M059J (cell line): Measurements from ENCODE around the gene NCAM2. TPM values are rescaled to one million over a fixed set of nuclear protein-coding genes. Genes with fewer than 3 reads are reported as not detected.

Source experiments
- DNase-seq: peaks from one replicate; pipeline ENCODE4 v3.0.0-alpha.2; 2012; ENCODE audit warnings: low read depth
- total RNA-seq: library from RNA; depleted of rRNA; stranded (reverse); fragments of >200 nt; shearing (Covaris generic); gene quantifications from 2 replicates; pipeline ENCODE4 v1.2.3, GENCODE V29; 2014

NCAM2 gene
- total RNA-seq, 1 experiment from 2014 or later = 2.4 TPM

DNA sequence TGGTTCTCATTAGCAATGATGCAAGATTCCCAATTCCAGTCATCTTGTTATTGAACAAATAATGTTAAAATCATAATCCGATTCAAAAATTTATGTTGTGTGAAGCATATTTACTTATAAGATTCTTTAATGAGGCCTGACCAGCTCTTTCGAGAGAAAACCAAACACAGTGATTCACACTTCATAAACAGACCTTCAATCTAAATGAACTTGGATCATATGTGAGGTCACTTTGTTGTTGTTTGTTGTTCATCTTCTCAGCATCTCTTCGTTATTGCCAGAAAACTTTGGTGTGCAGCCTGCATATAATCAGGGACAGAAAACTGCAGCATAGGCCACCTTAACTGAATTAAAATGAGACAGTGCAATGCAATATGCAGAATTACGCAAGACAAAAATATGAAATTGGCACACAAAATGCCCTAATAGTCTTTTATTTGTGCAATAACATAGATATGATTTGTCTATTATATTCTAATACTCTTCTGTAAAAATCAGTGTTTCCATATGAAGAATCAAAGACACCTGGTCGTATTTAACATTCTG is 30.1 kb downstream of the NCAM2 start:
- DNase-seq = no peak

DNA sequence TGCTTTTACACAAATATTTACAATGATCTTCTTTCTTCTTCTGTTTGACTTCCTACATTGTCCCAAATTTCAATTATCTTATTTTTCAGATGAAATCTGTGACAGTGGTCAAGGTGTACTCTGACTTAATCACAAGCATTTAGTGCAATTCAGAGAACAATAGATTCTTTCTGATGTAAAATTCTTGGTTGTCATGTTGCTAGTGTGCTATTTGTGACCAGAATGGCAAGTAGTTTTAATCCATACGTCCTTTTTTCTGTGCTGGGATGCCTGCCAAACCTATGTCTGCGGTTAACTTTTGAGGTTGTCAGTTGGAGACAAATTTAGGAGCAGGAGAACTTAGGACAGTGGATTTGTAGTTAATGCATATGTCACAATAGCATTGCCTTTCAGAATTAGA is 31.0 kb downstream of the NCAM2 start:
- DNase-seq = no peak

DNA sequence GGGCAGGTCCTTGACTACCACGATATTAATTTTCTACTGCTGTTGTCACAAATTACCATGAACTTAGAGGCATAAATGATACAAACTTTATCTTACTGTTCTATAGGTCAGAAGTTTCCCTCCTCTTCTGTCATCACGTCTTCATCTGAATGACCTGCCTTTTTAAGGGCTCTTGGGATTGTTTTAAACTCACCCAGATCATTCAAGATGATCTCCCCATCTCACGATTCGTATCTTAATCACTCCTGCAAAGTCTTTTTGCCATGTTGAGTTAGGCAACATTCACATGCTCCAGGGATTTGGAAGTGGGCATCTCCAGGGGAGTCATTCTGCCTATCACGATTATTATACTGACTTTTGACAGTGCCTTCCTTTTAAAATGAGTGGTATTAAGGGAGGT is 32.1 kb downstream of the NCAM2 start:
- no peak for DNase-seq

DNA sequence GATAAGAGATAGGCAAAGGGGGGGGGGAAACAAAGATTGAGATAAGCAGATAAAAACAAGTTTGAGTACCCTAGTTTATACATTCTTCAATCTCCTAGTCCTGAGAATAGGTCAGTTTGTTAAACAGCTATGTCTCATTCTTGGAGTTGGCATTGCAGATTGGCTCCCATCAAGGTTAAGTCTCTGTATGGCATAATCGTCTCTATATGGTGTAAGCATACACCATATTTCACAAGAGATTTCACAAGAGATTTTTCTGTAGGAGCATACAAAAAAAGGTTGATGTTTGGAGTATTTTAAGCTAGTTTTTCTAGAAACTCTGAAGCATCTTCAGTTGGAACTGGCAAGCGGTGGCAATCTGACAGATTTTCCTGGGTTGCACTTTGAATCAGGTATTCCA is 35.8 kb downstream of the NCAM2 start:
- no peak for DNase-seq

DNA sequence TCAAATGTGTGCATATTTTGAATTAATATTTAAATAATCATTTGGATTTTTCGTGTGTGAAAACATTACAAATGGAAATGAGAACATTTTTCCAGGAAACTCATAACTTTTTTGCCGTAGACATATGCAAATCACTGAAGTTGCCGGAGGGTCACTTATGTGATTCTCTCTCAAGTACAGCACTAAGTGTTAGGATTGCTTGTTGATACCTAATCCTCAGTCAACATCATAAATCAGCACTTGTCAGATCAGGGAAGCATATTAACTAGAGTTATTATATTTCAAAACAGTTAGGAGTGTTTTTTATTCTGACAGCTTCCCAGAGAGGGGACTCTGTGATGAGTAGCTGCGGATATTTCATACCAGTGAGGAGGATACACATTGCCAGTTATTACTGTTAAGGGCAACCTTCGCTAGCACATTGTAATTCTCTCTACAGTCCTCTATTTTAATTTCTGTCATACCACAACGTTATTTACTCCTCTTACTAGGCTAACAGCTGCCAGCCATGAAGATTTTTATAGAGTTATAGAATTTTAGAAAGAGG is 41.5 kb downstream of the NCAM2 start:
- DNase-seq = no peak

DNA sequence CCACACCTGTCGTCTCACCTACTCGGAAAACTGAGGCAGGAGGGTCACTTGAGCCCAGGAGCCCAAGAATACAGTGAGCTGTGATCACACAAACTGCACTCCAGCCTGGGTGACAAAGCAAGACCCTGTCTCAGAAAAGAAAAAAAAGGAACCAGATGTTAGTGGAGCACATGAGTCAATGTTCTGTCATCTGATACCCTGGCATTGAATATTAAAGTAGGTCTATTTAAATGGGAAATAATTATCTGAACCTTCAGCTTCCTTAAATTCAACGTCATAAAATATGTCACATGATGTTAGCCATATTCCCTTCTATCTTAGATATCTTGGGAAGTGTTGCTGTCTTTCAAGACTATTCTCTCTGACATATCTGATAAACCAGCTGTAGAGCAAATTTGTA is 47.3 kb downstream of the NCAM2 start:
- peak; percentile 20 for DNase-seq

DNA sequence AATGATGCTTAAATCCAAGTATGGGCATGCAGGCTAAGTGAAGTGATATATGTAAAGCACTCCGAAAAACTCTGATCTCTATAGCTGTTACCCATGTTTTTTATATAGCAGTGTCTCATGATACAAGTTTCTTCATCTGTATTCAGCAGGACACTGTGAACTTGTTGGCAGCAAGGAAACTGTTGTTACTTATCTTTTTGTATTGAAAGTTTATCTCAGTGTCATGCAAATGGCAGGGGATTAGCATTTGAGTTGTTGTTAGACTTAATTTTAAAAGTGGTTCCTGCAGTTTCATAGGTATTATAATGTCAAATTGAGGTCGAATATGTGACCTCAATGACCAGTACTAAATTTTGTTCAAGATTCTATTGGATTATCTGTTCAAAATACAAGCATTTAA is 47.9 kb downstream of the NCAM2 start:
- no peak for DNase-seq

DNA sequence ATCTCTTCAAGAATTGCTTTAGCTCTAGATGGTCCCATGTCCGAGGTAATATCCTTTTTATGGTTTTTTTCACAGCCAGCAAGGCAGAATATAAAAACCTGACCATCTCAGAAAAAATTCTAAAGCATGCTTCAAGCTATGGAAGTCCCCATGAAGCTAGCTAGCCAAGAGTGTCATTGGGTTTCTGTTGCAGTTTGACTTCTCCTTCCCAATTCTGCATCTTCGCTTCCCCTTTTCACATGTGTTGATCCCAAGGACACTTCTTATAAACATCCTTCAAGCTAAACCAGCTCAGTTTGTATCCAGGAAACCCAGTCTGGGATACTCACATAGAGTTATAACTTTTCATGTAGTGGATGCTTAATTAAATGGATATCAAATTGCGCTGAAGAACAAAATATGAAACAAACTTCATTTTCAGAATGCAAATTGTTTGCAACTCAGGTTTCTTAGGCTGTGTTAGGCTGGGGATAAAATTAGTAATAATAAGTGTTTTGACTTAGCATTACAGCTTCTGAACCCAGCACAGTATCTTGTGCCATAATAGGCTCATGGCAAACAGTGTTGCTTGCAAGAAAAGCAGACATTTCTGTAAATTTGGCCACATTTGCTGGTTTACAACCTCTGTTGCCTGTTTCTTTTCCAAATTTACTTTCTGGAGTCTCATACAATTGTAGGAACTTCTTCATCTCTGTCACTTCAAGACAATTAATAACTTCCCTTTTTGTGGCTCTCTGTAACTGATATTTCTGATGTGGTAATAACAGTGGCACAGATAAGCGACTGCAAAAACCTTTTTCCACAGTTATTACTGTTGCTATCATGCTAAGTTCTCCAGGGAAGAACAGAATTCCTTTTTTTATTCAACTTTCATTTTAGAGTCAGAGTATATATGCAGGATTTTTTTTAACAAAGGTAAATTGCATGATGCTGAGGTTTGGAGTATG is 53.2 kb downstream of the NCAM2 start:
- no peak for DNase-seq

DNA sequence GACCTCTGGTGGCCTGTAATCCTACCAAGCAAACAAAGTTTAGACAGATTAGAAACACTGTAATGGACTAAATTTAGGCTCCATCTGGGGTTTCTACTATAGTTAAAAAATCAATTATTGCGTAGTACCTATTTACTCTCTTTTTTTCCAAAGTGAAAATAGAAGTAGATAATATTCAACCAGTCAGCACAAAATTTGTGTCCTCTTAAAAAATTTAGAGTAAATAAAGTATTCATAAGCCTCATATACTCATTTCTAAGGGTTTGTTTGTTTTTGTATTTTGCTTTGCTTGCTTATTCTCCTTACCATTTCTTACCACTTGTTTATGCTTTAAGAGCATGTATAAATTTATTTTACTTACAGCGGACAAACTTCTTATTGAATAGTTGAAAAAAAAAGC is 54.5 kb downstream of the NCAM2 start:
- DNase-seq = no peak

DNA sequence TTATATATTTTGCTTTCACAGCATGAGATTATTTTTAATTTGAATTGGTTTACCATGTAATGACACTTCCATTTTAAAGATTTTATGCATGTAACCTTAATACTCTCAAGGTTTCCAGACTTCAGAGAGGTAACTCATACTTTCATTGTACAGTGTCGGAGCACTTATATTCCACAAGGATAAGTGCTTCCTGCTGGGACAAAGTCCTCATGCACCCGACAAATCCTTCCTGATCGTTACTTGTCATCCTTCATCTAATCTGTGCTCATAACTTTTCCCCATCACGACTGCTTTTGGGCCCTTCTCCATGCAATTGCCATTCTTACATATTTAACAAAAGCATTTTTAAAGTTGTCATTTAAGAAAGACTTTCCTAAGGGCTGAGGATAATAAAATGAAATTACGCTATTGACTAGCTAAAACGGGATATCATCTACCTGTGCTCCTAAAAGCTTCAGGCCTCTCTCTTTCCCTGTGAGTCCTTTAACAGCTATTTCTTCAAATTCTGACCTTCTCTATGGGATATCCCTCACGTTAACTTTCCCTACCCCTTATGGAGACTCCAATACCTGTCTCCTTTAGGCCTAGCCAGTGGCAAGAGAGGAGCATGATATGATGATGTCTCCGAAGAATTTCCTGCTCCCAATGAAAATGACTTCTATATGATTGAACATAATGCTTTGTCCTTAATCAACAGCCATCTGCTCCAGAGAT is 59.3 kb downstream of the NCAM2 start:
- no peak for DNase-seq

DNA sequence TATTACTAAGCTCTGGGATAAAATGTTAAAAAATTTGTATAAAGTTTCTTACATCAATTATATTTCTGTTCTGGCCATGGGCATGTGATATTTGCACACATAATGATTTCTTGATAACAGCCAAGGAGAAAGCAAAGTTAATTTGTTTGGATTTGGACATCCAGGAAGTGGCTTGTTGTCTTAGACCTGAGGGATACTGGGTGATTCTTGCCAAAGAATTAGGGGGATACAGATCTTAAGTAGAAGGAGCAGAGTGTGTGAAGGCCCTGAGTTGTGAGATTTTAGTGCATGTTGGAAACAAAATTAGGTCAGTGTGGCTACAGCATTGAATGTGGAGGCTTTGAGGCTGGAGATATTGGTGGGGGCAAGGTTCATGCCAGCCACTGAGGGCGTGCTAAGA is 65.6 kb downstream of the NCAM2 start:
- DNase-seq = no peak

DNA sequence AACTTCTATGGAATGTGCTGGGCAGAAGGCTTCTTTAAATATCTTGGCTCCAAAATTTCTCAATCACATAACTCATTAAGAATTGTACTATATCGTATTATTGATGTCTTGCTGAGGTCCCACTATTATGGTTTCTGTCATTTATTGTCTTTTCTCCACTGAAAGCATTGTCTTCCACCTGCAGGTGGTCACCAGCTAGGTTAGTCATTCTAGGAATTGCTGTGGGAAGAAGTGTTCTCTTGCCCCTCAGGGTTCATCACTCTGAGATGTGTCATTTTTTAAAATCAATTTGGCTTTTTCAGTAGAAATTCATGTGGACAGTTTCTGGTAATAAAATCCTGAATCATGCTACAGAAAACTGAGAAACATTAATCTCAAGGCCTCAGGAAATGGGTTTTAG is 66.1 kb downstream of the NCAM2 start:
- DNase-seq = no peak

DNA sequence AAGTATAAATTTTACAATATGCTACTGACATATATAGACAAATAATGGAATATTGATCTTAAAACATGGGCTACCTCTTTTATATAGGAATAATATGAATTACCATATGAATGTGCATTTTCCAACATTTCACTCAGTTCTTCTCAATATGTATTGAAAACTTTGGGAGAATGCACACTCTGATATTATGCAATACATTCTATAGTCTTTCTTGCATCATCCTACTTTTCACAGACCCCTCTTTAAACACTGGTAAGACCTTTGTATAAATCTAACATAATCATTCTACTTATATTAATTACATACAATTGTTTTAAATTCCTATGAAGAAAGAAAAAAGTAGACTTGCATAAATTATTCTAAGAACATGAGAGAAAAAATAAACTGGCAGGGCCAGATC is 69.2 kb downstream of the NCAM2 start:
- no peak for DNase-seq

DNA sequence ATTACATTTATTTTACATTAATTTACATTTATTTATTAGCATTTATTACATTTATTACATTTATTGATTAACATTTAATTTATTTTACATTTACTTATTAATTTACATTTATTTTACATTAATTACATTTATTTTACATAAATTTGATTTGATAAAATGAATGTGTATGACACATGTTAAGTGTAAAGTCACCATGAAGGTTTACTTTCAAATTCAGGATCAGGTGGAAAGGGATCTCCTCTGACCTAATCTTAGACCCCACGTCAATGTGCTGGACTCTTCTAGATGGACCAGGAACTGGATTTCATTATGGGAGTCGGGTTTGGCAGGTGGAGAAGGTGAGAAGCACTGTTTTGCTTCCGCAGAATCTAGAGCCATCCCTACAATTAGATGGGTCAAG is 76.1 kb downstream of the NCAM2 start:
- no peak for DNase-seq

DNA sequence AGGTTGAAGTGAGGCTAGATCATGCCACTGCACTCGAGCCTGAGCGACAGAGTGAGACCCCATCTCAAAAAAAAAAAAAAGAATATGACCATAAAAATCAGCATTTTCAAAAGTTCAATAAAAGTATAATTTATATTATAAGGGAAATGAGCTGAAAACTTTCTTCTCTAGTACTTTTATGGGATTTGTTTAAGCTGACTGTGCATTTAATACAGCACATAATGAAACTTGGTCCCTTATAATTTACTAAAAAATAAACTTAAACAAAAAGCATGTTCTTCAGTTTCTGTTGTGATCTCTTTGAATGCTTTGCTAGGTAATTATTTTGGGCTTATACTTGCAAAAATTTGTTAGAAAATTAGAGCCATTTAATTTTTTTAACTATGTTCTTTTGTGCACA is 77.8 kb downstream of the NCAM2 start:
- DNase-seq = no peak

DNA sequence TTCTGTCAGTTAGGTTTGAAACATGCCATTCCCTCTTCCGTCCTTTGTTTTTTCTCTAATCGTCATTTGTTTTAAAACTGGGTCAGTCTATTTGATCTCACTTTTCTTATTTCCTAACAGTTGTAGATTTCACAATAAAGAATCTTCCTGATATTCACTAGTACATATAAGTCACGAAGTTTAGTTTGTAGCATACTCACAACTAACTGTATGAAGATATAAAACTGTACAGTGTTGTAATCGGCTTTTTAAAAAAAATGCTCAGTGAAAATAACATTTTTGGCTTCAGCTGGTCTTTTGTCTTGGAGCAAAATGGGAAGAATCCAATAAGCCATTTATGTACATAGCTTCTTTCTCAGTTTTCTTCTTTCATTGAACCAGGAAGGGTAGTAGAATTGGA is 78.3 kb downstream of the NCAM2 start:
- no peak for DNase-seq

DNA sequence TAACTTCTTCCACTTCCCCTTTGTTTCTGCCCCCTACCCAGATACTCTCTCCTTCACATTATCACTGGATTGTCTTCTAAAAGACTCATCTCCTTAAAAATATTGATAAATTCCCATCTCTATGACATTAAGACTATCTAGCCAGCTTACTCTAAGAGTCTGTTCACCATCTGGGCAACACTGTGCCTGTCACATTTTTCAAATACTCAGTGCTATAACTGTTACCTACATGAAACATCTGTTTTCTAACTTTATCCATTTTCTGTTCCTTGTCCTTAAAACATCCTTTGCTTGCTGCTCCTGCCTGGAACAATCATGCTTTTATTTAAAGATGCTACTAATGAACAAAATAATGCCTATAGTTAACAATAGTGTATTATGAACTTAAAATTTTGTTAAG is 81.4 kb downstream of the NCAM2 start:
- no peak for DNase-seq

DNA sequence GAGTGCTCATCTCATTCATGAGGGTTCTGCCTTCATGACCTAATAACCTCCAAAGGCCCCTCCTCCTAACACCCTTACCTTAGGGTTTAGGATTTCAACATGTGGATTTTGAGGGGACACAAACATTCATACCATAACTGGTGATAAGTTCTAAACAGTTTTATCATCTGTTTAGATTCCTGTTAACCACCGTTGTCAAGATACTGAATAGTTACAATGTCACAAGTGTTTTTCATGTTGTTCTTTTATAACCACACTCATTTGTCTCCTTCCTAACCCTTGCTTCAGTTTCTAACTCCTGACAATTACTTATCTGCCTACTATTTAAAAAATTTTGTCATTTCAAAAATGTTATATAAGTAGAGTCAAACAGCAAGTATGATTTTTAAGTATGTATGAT is 86.0 kb downstream of the NCAM2 start:
- peak; percentile 53 for DNase-seq

DNA sequence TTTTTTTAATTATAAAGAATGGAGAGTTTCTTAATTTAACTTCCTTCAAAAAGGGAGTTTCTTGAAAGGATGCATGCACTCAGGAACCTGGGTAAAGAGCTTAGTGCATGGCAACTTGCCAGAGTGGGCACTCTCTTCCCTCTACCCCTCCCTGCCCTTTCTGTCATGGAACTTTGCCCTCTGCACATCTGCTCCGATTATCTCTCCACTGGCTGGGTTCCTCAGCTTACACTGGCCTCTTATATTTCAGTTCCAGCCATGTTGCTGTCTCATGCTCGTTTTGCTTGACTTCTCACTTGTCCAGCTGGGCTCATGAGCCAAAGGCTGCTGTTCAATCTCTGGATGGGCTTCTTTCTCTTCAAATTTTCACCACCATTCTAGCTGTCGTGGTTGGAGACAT is 87.0 kb downstream of the NCAM2 start:
- DNase-seq = no peak

DNA sequence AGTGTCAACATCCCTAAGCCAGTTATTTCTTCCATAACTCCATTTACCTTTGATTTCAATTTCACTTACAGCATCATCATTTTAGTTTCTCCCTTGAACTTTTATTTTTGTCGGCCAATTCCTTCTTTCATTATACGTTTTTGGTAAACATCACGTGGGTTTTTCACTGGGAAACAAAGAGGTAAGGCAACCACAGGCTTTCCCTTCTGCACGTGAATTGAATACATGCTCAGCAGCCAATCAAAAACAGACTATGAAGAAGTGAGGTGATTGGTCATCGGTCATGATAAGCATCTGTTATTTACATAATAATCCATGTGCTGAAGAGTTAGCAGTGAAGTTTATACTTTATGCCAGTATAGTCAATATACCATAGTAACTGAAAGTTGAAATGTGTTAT is 98.7 kb downstream of the NCAM2 start:
- DNase-seq = peak; percentile 40

DNA sequence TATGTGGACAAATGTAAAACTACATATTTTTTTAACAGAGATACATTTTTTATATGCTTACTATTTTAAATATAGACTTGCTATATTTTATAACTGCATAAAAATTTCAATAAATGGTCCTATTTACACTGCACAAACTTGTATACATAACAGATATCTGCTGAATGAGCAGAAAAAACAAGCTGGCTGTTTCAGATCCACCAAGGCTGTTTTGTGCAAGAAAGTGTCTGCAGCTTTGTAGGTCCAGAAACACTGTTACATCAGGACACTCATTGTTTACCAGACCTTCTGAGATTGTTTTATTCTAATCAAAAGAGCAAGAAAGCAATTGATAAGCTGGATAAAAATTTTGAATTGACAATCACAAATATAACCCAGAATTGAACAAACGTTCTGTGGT is 99.3 kb downstream of the NCAM2 start:
- DNase-seq = no peak

DNA sequence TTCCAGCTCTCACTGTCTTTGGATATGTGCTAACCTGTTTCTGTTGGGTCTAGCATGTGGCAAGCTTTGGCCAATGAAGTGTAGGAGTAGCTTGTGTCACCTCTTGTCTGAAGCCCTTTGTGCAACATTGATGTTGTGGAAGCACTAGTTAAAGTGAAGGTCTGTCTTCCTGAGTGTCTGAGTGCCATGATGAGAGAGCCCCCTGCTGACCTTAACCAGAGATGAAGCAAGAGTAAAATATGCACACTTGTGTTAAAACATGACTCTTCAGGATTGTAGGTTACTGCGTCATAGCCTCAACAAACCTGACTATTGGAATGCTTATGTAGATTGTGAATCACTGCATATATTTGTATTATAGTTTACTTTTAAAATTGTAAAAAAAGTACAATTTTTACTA is 103.7 kb downstream of the NCAM2 start:
- peak; percentile 63 for DNase-seq

DNA sequence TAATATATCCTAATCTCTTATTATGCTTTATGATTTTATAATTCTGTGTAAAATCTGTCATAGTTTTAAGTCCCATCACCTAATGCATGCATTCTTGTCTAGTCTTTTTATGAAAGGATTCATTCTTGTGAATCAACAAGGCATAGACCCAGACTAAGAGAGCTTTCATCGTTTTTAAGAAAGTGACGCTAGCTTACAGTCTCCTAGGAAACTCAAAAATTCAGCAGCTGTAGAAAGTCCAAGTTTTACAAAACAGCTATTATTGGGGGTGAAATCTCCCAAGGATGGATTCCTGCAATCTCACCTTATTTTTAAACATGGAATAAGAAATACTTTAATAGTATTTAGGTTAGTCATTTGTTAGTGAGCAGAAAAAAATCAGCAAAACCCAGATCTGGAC is 104.7 kb downstream of the NCAM2 start:
- no peak for DNase-seq
